Glutamatergic neuron (in vitro differentiated cells): ENCODE data around the gene L1TD1. TPM values are rescaled to one million over a fixed set of nuclear protein-coding genes. Genes with fewer than 3 reads are reported as not detected.

ENCODE experiments used
- DNase-seq: peaks from one replicate; pipeline ENCODE4 v3.0.0; 2022
- H3K27ac Mint-ChIP-seq: one replicate; pipeline ENCODE4 v1.8.0; 2020; ENCODE audit warnings: mild to moderate bottlenecking, mixed read lengths, inconsistent platforms; ENCODE audit not compliant: unreplicated experiment
- H3K27me3 Mint-ChIP-seq: one replicate; pipeline ENCODE4 v1.8.0; 2020; ENCODE audit warnings: mild to moderate bottlenecking, moderate library complexity, mixed read lengths, inconsistent platforms; ENCODE audit not compliant: unreplicated experiment
- H3K36me3 Mint-ChIP-seq: one replicate; pipeline ENCODE4 v1.8.0; 2020; ENCODE audit warnings: mild to moderate bottlenecking, mixed read lengths, inconsistent platforms; ENCODE audit not compliant: unreplicated experiment
- H3K4me1 Mint-ChIP-seq: one replicate; pipeline ENCODE4 v1.8.0; 2020; ENCODE audit warnings: mild to moderate bottlenecking, low read depth, mixed read lengths, inconsistent platforms; ENCODE audit not compliant: unreplicated experiment
- H3K4me3 Mint-ChIP-seq: one replicate; pipeline ENCODE4 v1.8.0; 2020; ENCODE audit warnings: mild to moderate bottlenecking, mixed read lengths, inconsistent platforms; ENCODE audit not compliant: unreplicated experiment
- H3K9me3 Mint-ChIP-seq: one replicate; pipeline ENCODE4 v1.8.0; 2020; ENCODE audit warnings: mild to moderate bottlenecking, moderate library complexity, mixed read lengths, inconsistent platforms; ENCODE audit not compliant: unreplicated experiment
- total RNA-seq: library from RNA; stranded (reverse); fragmentation: NEBNext Ultra II Directional; extraction: Animal tissue kit (Norgen Biotek cat#: 25700); gene quantifications from one replicate; pipeline ENCODE4 v1.2.1, GENCODE V29; 2021; ENCODE audit not compliant: unreplicated experiment
- TF ChIP-seq, protein P1 (sequence below): fragments of 200-600 bp; sonication (generic); IDR thresholded peaks from one replicate; pipeline ENCODE4 v1.5.0; 2021; ENCODE audit not compliant: partially characterized antibody, unreplicated experiment

L1TD1 gene
- total RNA-seq, 1 donor from 2014 or later = 1.8 TPM

- Mint-ChIP-seq H3K27ac (no peak overlapping the region), H3K4me3 (no peak overlapping the region), H3K9me3 (peaks cover 2% of the 10 kb centered on the region), H3K27me3 (no peaks in the 10 kb centered on the region), H3K4me1 (peaks cover 2% of the 10 kb centered on the region), H3K36me3 (no peaks in the 10 kb centered on the region)
- TF ChIP-seq, protein P1, sequence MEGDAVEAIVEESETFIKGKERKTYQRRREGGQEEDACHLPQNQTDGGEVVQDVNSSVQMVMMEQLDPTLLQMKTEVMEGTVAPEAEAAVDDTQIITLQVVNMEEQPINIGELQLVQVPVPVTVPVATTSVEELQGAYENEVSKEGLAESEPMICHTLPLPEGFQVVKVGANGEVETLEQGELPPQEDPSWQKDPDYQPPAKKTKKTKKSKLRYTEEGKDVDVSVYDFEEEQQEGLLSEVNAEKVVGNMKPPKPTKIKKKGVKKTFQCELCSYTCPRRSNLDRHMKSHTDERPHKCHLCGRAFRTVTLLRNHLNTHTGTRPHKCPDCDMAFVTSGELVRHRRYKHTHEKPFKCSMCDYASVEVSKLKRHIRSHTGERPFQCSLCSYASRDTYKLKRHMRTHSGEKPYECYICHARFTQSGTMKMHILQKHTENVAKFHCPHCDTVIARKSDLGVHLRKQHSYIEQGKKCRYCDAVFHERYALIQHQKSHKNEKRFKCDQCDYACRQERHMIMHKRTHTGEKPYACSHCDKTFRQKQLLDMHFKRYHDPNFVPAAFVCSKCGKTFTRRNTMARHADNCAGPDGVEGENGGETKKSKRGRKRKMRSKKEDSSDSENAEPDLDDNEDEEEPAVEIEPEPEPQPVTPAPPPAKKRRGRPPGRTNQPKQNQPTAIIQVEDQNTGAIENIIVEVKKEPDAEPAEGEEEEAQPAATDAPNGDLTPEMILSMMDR = no peak
- no peak for DNase-seq
These were observed 55.6 kb downstream of the L1TD1 start for GRCh38 chr1:62250126-62250726.

- Mint-ChIP-seq H3K4me1 (no peaks in the 10 kb centered on the region), H3K36me3 (no peaks in the 10 kb centered on the region), H3K27ac (no peak overlapping the region), H3K4me3 (no peak overlapping the region), H3K9me3 (peaks cover 2% of the 10 kb centered on the region), H3K27me3 (peaks cover 6% of the 10 kb centered on the region)
- TF ChIP-seq, protein P1 = no peak
- no peak for DNase-seq
These were observed 64.9 kb downstream of the L1TD1 start for GRCh38 chr1:62259551-62259950.

GRCh38 chr1:62260688-62261087 is 66.0 kb downstream of the L1TD1 start:
- TF ChIP-seq, protein P1 = no peak
- Mint-ChIP-seq H3K9me3 (peaks cover 2% of the 10 kb centered on the region), H3K27ac (no peak overlapping the region), H3K4me1 (no peaks in the 10 kb centered on the region), H3K4me3 (no peak overlapping the region), H3K36me3 (no peaks in the 10 kb centered on the region), H3K27me3 (peaks cover 6% of the 10 kb centered on the region)
- no peak for DNase-seq

Other genes with a start within 250 kb of the L1TD1 start
- gene KANK4, start 124.6 kb downstream of the L1TD1 start, total RNA-seq = not detected
- gene USP1, start 242.2 kb downstream of the L1TD1 start, total RNA-seq = 13.6 TPM